HFFc6 (cell line): ENCODE data around the gene HRH1. TPM values are rescaled to one million over a fixed set of nuclear protein-coding genes. Genes with fewer than 3 reads are reported as not detected.

Source experiments
- DNase-seq: peaks from one replicate; pipeline ENCODE4 v3.0.0-alpha.2; 2018
- H3K27ac Mint-ChIP-seq: 2 replicates; pipeline ENCODE4 v1.8.0; 2020; ENCODE audit warnings: mild to moderate bottlenecking, mixed read lengths
- H3K27me3 Mint-ChIP-seq: 2 replicates; pipeline ENCODE4 v1.8.0; 2021; ENCODE audit warnings: mild to moderate bottlenecking, moderate library complexity, mixed read lengths; ENCODE audit not compliant: insufficient read depth
- H3K36me3 Mint-ChIP-seq: 2 replicates; pipeline ENCODE4 v1.8.0; 2021; ENCODE audit warnings: low read depth, mixed read lengths
- H3K4me1 Mint-ChIP-seq: 2 replicates; pipeline ENCODE4 v1.8.0; 2020; ENCODE audit warnings: low read depth, mixed read lengths
- H3K4me3 Mint-ChIP-seq: 2 replicates; pipeline ENCODE4 v1.8.0; 2020; ENCODE audit warnings: mild to moderate bottlenecking, moderate library complexity, mixed read lengths
- H3K9me3 Mint-ChIP-seq: 2 replicates; pipeline ENCODE4 v1.8.0; 2020; ENCODE audit warnings: mild to moderate bottlenecking, mixed read lengths
- CTCF ChIP-seq: fragments of 200-600 bp; sonication (generic); IDR thresholded peaks from 2 replicates; pipeline ENCODE4 v1.5.0; 2021; ENCODE audit warnings: antibody characterized with exemption, mild to moderate bottlenecking
- total RNA-seq, 6 experiments: library from RNA; stranded (reverse); fragmentation: NEBNext Ultra II Directional; extraction: Animal tissue kit (Norgen Biotek cat#: 25700); gene quantifications; 2 replicates in 1 of 6; 3 replicates in 5 of 6; pipeline ENCODE4 v1.2.3, GENCODE V29; 2021

The HRH1 gene
- total RNA-seq, 6 experiments from 2014 or later = 4.9 to 8.4 (median 6.4) TPM

GRCh38 chr3:11245827-11246662 lies 91.8 kb downstream of the HRH1 start:
- peaks cover 32% of the 10 kb centered on the region for H3K4me1 Mint-ChIP-seq
- no peak overlapping the region for H3K4me3 Mint-ChIP-seq
- no peaks in the 10 kb centered on the region for H3K27me3 Mint-ChIP-seq
- no peak for DNase-seq
- H3K27ac Mint-ChIP-seq = no peak overlapping the region
- TF ChIP-seq CTCF = no peak
- no peaks in the 10 kb centered on the region for H3K9me3 Mint-ChIP-seq
- peaks cover 19% of the 10 kb centered on the region for H3K36me3 Mint-ChIP-seq

GRCh38 chr3:11246663-11246970 lies 92.3 kb downstream of the HRH1 start:
- H3K27me3 Mint-ChIP-seq = no peaks in the 10 kb centered on the region
- no peak overlapping the region for H3K4me3 Mint-ChIP-seq
- TF ChIP-seq CTCF = no peak
- H3K9me3 Mint-ChIP-seq = no peaks in the 10 kb centered on the region
- no peak overlapping the region for H3K27ac Mint-ChIP-seq
- H3K4me1 Mint-ChIP-seq = peaks cover 37% of the 10 kb centered on the region
- H3K36me3 Mint-ChIP-seq = peaks cover 19% of the 10 kb centered on the region; the same call in 1 of the 2 replicates
- DNase-seq = no peak

- Mint-ChIP-seq H3K27ac (no peak overlapping the region), H3K4me1 (peaks cover 42% of the 10 kb centered on the region), H3K4me3 (no peak overlapping the region), H3K27me3 (no peaks in the 10 kb centered on the region), H3K9me3 (no peaks in the 10 kb centered on the region), H3K36me3 (peaks cover 13% of the 10 kb centered on the region; the same call in 1 of the 2 replicates)
- TF ChIP-seq CTCF = no peak
- no peak for DNase-seq
These were observed 93.1 kb downstream of the HRH1 start for GRCh38 chr3:11247362-11247761.

- no peak for TF ChIP-seq CTCF
- no peak for DNase-seq
- Mint-ChIP-seq H3K4me1 (peaks cover 38% of the 10 kb centered on the region), H3K27me3 (no peaks in the 10 kb centered on the region), H3K36me3 (peaks cover 18% of the 10 kb centered on the region; the same call in 1 of the 2 replicates), H3K27ac (no peak overlapping the region), H3K9me3 (no peaks in the 10 kb centered on the region), H3K4me3 (no peak overlapping the region)
These were observed 94.3 kb downstream of the HRH1 start for GRCh38 chr3:11248596-11248995.

- Mint-ChIP-seq H3K4me1 (peaks cover 26% of the 10 kb centered on the region), H3K36me3 (peaks cover 22% of the 10 kb centered on the region), H3K27ac (no peak overlapping the region), H3K9me3 (no peaks in the 10 kb centered on the region), H3K27me3 (no peaks in the 10 kb centered on the region; the same call in 1 of the 2 replicates), H3K4me3 (no peak overlapping the region)
- no peak for TF ChIP-seq CTCF
- DNase-seq = no peak
These were observed 96.9 kb downstream of the HRH1 start for GRCh38 chr3:11250902-11251806.
